HTR-8/SVneo (cell line): ENCODE measurements around the gene AMBP.

ENCODE experiments used
- DNase-seq: peaks from one replicate; pipeline ENCODE4 v3.0.0; 2011; ENCODE audit warnings: low spot score, mixed read lengths; ENCODE audit not compliant: insufficient read length
- FAIRE-seq: peaks from 2 replicates; lab custom pipeline; 2011; peaks lifted over from hg19 to GRCh38; lab: Jason Lieb, UNC

The AMBP gene

GRCh38 chr9:114114364-114114763 lies 36.3 kb upstream of the AMBP start:
- no peak for FAIRE-seq

DNA sequence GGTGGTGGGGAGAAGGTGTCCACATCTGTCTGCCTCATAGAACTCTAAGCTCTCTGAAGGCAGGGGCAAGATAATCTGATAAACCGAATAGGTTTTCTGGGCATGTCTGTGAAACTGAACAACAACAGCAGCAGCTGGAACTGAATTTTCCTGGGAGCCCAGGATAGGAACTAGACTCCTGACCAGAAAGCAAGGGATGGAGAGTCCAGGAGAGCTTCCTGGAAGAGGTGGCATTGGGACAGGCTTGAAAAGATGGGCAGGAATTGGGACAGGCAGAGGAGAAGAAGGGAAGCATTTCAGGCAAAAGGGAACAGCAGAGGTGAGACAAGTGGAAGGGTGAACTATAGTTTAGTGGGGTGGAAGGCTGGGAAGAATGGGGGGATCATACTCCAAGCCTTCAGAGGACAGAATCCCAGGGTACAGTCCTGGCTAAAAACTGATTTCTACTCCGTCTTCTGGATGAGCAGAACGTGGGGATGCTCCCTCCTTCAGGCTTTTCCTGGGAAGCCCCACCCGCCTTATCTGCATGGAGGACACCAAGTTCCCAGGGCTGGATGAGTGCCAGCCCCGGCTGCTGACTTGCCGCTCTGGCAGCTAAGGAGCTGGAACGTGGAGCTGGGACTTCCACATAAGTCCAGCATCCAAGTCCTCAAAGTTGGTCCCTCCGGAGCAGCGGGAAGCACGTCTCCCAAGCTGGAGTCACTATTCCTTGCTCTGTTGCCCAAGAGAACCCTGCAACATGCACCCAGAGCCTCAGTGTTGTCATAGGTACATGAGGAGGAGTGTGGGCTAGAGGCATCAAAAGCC lies 34.9 kb upstream of the AMBP start:
- DNase-seq: no peak
- no peak for FAIRE-seq

More at GRCh38 chr9:114114364-114114763, 36.3 kb upstream of the AMBP start:
- DNase-seq: no peak

- DNase-seq: no peak
Observed at GRCh38 chr9:114112325-114112724, 34.2 kb upstream of the AMBP start.

DNA sequence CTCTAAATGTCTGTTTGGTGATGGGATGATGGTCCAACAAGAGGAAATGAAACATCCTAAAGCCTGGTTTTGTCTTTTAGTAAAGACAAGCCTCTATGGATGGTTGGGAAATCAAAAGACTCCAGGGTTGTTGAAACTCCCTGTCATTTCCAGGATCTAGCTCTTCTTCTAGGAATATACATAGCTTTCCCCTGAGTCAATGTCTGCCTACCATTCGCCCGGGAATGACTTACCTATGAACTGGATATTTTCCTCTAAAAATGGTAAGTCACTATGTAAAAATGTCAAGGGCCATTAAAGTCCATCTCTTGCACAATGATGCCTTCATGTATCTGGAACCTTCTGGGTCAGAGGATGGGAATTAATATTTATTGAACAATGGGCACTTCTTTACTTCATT lies 32.1 kb upstream of the AMBP start:
- FAIRE-seq: no peak

More at GRCh38 chr9:114112325-114112724, 34.2 kb upstream of the AMBP start:
- FAIRE-seq: no peak

GRCh38 chr9:114109124-114109523 lies 31.0 kb upstream of the AMBP start:
- FAIRE-seq (no peak), DNase-seq (no peak)

More for the DNA sequence above, 32.1 kb upstream of the AMBP start:
- peak; percentile 40 for DNase-seq

DNA sequence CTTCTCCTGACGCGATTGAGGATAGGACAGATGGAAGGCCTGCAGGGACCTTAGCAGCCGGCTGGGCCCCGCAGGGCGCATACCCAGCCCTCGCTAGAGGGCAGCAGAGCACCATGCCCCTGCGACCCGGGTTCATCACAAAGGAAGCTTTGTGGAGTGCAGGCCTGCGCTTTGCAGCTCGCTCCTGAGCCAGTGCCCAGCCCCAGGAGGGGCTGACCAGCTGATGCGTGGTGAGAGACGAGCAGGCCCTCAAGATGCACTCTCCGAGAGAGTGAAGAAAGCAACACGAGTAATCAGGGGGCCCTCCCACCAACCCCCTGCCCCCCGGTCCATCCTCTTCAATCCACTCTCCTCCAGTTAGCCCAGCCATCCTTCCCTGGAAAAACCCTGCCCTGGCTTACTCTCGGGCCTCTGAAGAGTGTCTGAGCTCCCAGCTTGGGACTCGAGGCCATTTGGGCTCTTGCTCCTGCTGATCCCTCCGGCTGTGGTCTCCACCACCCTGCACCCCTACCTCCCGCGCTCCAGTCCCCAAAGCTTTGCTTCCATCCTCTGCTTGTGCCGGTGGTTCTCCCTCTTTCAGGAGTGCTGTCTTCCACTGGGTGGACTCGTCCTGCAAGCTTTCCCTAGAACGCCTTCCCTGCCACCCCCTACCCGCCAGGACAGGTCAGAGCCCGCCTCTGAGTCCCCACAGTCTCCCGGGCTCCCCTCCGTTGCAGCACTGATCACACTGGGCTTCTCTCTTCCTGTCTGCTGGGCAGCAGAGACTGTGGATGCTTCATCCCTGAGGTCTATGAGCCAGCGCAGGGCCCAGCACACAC lies 30.1 kb upstream of the AMBP start:
- DNase-seq: peak; percentile 78
- no peak for FAIRE-seq

DNA sequence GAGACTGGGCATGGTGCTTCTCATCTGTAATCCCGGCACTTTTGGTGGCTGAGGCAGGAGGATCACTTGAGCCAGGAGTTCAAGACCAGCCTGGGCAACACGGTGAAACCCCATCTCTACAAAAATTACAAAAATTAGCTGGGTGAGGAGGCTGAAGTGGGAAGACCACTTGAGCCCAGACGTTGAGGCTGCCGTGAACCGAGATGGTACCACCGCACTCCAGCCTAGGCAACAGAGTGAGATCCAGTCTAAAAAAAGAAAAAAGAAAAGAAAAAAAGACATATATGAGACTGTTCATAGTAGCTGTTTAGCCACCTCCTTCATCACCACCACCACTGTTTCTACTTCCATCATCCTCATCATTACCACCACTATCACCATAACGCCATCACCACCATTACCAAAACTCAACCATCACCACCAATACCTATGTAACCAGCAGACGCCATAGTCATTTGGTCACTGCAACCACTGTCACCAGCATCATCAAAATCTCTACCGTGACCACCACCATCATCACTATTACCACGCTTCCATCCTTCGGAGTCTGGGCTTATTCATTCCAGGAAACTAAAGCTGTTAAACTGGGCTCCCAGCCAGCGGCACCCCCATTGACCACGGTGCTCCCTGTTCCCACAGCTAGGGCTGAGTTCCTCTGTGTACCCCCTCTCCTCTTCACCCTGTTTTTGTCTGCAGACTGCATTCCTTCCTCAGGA lies 29.3 kb upstream of the AMBP start:
- DNase-seq: no peak

GRCh38 chr9:114105236-114105635 lies 27.1 kb upstream of the AMBP start:
- no peak for DNase-seq
- no peak for FAIRE-seq

More for the DNA sequence above, 29.3 kb upstream of the AMBP start:
- FAIRE-seq: no peak

GRCh38 chr9:114102484-114102883 lies 24.4 kb upstream of the AMBP start:
- DNase-seq (no peak), FAIRE-seq (no peak)

- no peak for FAIRE-seq
Observed at GRCh38 chr9:114100536-114100935, 22.4 kb upstream of the AMBP start.

DNA sequence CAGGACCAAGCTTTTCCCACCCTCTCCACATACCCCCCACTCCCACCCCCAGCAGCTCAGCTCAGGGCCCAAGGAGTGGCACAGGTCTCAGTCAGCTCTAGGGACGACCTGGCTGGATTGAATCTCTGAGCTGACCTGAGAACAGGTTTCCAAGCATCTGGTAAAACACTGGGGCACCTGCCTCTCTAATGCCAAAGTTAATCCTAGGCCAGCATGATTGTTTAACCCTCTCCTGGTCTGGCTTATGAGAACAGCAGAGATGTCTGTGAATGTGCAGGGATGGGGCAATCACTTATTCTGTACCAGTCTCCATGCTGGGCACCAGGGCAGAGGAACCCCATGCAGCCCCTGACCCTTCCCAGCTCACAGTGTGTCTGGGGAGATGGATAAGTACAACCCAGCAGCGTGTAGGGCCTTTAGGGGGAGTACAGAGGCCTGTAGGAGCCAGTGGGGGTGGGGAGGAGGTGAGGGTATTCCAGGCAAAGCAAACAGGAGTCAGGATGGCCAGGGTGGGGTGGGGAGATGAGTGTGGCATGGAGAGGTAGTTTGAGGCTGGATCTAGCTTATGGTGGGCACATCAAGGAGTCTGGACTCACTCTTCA lies 21.7 kb upstream of the AMBP start:
- DNase-seq (no peak), FAIRE-seq (no peak)

More at GRCh38 chr9:114100536-114100935, 22.4 kb upstream of the AMBP start:
- DNase-seq: no peak

DNA sequence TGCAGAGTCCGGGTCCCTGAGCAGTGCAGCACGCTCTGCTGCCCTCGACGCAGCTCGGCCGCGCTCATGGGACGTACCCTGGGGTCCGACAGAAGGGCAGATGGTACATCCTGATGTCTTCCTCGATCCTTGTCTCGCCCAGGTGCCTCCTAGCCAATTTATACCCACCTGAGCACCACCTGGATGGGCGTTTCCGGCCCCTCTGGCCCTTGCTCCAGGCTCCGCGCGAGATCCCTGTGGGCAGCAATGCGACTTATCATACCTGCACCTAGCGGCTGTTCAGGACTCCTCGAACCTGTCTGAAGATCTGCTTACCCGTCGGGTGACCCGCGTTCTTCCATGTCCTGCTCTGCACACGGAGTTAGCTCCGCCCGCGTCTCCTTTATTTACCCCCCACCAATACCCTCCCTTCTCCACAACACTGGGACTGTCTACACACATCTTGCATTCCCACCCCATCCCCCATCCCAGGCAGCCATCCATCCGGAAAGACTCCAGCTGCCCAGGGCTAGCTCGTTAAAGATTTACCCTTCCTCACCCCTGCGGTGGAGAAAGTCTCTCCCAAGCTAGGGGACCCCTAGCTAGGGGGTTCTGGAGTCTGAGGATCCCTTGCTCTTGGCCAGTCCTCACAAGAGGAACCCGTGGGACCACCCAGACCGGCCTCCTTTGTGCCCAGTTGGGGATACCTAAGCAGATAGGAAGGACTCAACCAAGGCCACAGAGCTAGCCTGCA lies 21.0 kb upstream of the AMBP start, which contains the start of gene KIF12:
KIF12 (minus strand) TSS at position 357 of the 733 bp plus-strand sequence; CDS start at position 341, 16 bp downstream.
- DNase-seq: no peak
- FAIRE-seq: no peak

DNA sequence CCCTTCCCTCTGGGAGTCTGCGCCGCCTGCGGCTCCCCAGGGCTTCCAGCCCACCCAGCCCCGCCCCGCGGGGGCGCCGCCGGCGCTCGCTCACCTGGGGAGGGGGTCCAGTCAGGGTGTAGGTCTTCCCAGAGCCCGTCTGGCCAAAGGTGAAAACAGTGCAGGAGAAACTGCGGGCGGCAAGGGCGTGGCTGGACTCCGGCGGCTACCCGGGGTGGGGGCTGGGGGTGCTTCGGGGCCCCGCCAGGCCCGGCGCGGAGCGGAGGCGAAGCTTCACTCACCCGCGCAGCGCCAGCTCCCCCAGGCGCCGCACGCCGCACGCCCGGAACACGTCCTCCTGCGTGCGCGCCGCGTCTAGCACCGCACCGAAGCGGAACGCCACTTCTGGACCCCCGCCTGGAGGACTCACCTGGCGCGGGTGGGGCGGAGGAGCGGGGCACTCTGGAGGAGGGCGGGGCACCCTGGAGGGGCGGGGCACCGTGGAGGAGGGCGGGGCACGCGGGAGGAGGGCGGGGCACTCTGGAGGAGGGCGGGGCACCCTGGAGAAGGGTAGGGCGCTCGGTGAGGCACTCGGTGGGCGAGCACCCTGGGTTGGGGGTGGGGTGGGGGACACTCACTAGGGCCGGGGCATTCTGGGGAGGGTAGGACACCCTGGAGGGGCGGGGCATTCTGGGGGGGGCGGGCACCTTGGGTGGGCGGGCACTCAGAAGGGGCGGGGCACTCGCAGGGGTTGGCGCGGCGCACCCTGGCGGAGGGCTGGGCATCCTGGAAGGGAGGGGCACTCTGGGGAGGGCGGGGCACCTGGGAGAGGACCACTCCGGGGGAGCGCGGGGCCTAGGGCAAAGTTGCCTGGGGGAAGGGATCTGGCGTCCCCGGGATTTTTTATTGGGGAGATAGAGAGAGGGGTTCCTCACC lies 20.2 kb upstream of the AMBP start:
- no peak for DNase-seq
- no peak for FAIRE-seq

DNA sequence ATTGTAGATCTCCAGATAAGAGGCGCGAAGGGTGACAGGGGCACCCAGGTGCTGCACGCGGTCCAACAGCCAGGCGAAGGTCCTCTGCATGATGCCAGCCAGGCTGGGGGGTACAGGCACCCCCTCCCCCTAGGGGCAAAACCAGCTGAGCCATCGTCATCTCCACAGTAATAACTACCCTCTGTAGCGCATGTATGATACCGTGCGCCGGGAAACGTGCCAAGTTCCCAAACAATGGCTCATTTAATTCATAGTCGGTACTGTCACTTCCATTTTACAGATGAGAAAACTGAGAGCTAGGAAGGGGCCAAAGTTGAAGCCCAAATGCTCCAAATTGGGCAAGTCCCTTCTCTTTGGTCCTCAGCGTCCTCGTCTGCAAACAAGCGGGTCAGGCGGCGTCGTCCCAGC lies 19.5 kb upstream of the AMBP start:
- DNase-seq (no peak), FAIRE-seq (no peak)

DNA sequence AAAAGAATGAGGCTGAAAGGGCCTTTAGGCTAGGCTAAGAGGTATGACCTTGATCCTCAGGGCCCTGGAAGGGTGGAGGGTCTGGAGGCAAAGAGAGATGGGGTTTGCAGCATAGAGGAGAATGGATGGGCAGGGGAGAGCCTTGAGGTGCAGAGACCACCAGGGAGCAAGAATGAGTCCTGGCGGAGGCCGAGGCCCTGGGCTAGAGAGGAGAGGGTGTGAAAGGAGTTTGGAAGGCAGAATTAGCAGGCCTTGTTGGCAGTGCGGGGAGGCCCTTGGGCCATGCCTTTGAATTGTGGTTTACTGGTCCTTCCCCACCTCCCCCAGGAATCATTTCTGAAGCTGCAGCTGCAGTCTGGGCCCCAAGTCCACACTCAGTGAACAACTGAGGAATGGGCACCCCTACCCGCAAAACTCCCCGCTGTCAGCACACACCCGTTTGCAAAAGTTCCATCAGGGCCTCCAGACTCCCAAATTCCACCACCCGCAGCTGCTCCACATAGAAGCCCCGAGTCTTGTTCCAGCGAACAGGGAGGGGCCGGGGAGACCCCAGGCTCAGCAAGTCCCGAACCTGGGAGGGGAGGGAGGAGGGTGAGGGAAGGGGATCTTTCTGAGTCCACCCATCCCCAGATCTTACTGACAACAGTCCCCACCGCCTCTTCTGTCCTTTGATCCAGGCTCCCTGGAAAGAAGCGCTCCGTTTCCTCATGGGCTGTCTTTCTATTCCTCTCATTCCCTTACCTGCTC lies 18.9 kb upstream of the AMBP start:
- DNase-seq (no peak), FAIRE-seq (no peak)

- FAIRE-seq (no peak), DNase-seq (no peak)
Observed at GRCh38 chr9:114096041-114096511, 18.0 kb upstream of the AMBP start.

DNA sequence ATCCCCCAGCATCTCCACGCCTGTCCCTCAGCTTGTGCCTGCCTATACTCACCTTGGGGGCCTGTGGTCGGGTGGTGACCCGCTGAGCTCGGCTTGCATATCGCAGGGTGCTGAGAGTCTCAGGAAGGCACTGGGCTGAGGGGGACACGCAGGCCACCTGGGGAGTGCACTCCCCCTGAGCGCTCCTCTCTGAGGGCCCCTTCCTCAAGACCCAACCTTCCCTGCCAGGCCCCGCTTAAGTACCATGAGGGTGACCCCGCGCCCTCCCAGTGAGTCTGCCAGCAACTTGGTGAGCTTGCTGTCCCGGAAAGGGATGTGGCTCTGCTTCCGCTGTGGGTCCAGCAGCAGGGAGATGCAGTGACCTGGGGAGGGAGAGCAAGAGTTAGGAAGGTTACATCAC lies 16.9 kb upstream of the AMBP start:
- FAIRE-seq (no peak), DNase-seq (no peak)
